ENCODE results near the gene IL1RAPL2. TPM values are rescaled to one million over a fixed set of nuclear protein-coding genes. Genes with fewer than 3 reads are reported as not detected.

The IL1RAPL2 gene
- total and polyA plus RNA-seq, 2 of the 4 experiments (the other 2 are of a cell fraction), result 0.03 TPM; not detected in 1

GRCh38 chrX:105650577-105650976, 1084.6 kb downstream of the IL1RAPL2 start:
- Histone ChIP-seq H3K56ac (ENCODE audit: extremely low read depth, insufficient read depth, low read length) (no peak overlapping the region), H3K79me1 (ENCODE audit: low read depth in 1 of 2, low read length in 2 of 2) (no peaks in the 10 kb centered on the region), H3K4ac (ENCODE audit: low read depth, low read length) (no peak overlapping the region), H2BK120ac (ENCODE audit: low read depth, low read length) (no peak overlapping the region), H3K27ac (ENCODE audit: insufficient read depth, low read length) (no peak overlapping the region), H3K18ac (ENCODE audit: low read depth, low read length) (no peak overlapping the region), H3K4me3 (ENCODE audit: insufficient read depth, low read depth, low read length) (no peak overlapping the region), H4K5ac (ENCODE audit: low read depth, low read length) (no peak overlapping the region), H3K27me3 (ENCODE audit: control insufficient read depth, insufficient read depth, low read length) (no peaks in the 10 kb centered on the region), H3K9me3 (ENCODE audit: control insufficient read depth, insufficient read depth, low read length) (peaks cover 1% of the 10 kb centered on the region; the same call in 1 of the 2 replicates), H2BK15ac (ENCODE audit: low read depth, low read length) (no peak overlapping the region), H2AK5ac (ENCODE audit: low read depth, low read length) (no peak overlapping the region), H2AFZ (replicated peaks; ENCODE audit: low read length, poor library complexity) (no peak overlapping the region), H4K8ac (ENCODE audit: low read depth in 2 of 2, low read length in 2 of 2) (no peak overlapping the region), H3K23ac (ENCODE audit: low read depth, low read length) (no peak overlapping the region), H4K91ac (ENCODE audit: insufficient read depth, low read depth, low read length) (no peak overlapping the region), H3K36me3 (ENCODE audit: control insufficient read depth, insufficient read depth, low read length) (no peaks in the 10 kb centered on the region), H2BK5ac (ENCODE audit: low read depth, low read length, poor library complexity, severe bottlenecking) (no peak overlapping the region), H2BK20ac (ENCODE audit: low read depth, low read length) (no peak overlapping the region), H3K9ac (ENCODE audit: low read depth, low read length) (no peak overlapping the region), H4K20me1 (ENCODE audit: insufficient read depth, low read length) (no peaks in the 10 kb centered on the region), H2AK9ac (replicated peaks; ENCODE audit: low read depth, low read length, poor library complexity) (no peak overlapping the region), H3K9me1 (ENCODE audit: insufficient read depth, low read length) (no peaks in the 10 kb centered on the region), H3K14ac (replicated peaks; ENCODE audit: low read depth, low read length) (no peak overlapping the region), H3K4me2 (ENCODE audit: low read depth, low read length) (no peak overlapping the region), H3K4me1 (ENCODE audit: control insufficient read depth, insufficient read depth, low read length) (no peaks in the 10 kb centered on the region)
- TF ChIP-seq USF2 (IDR thresholded peaks at IDR 0.05; ENCODE audit: low read depth, low read length), result no peak
- TF ChIP-seq RAD21 (IDR thresholded peaks at IDR 0.05; ENCODE audit: low read length), result no peak
- TF ChIP-seq MXI1 (IDR thresholded peaks at IDR 0.05; ENCODE audit: borderline replicate concordance, low read depth, low read length), result no peak
- TF ChIP-seq RFX5 (IDR thresholded peaks at IDR 0.05; ENCODE audit: low read depth, low read length), result no peak
- no peak for TF ChIP-seq CEBPB (IDR thresholded peaks at IDR 0.05; ENCODE audit: low read depth, low read length)
- no peak for TF ChIP-seq RCOR1 (IDR thresholded peaks at IDR 0.05; ENCODE audit: insufficient replicate concordance, low read length)
- TF ChIP-seq CHD1 (IDR thresholded peaks at IDR 0.05; ENCODE audit: low read depth, low read length), result no peak
- TF ChIP-seq MAFK (IDR thresholded peaks at IDR 0.05; ENCODE audit: low read depth, low read length), result no peak
- no peak for TF ChIP-seq FOS (IDR thresholded peaks at IDR 0.05; ENCODE audit: low read depth, low read length)
- TF ChIP-seq NFE2L2 (IDR thresholded peaks at IDR 0.05; ENCODE audit: low read depth, low read length), result no peak
- TF ChIP-seq ELK1 (IDR thresholded peaks at IDR 0.05; ENCODE audit: borderline replicate concordance, low read depth, low read length), result no peak
- TF ChIP-seq CTCF (conservative IDR thresholded peaks at IDR 0.05; ENCODE audit: low read depth, low read length), result no peak
- BruUV-seq (replicated peaks), result no TSS peak
- DNase-seq (no peak), ATAC-seq (ENCODE audit: low read depth) (no peak)
- ChIA-PET CTCF (no interaction called here), POLR2A (ENCODE audit: unreplicated experiment) (no interaction called here)
- intact Hi-C loops (cut with micrococcal nuclease), result no loop called here
- no CpG with 5 or more reads among the region's 1 CpG for WGBS, 2 experiments (ENCODE audit: extremely low coverage in 2 of 2, insufficient read length in 1 of 2)
- dilution Hi-C loops (cut with HindIII; ENCODE audit: low sequenced_read_pairs, unreplicated experiment), result no loop called here
- in situ Hi-C loops (cut with MboI; ENCODE audit: low sequenced_read_pairs), result no loop called here
